Body of pancreas (tissue), 4 donors: ENCODE measurements around the gene AIP.
A peak's percentile ranks its signal among the peaks of the same experiment; 100 is the strongest.

ENCODE experiments used
- CTCF ChIP-seq, 7 experiments: fragments of 450-650 bp in 4 of 7; fragments of 200-600 bp in 3 of 7; sonication (generic) in 3 of 7; IDR thresholded peaks; one replicate each; pipeline ENCODE4 v1.5.1; 2016 to 2019; ENCODE audit warnings: antibody characterized with exemption in 7 of 7
- POLR2A ChIP-seq, 3 donors: fragments of 450-650 bp; IDR thresholded peaks; one replicate each; pipeline ENCODE4 v1.6.1; 2016; ENCODE audit warnings: antibody characterized with exemption in 3 of 3, mild to moderate bottlenecking in 2 of 3

DNA sequence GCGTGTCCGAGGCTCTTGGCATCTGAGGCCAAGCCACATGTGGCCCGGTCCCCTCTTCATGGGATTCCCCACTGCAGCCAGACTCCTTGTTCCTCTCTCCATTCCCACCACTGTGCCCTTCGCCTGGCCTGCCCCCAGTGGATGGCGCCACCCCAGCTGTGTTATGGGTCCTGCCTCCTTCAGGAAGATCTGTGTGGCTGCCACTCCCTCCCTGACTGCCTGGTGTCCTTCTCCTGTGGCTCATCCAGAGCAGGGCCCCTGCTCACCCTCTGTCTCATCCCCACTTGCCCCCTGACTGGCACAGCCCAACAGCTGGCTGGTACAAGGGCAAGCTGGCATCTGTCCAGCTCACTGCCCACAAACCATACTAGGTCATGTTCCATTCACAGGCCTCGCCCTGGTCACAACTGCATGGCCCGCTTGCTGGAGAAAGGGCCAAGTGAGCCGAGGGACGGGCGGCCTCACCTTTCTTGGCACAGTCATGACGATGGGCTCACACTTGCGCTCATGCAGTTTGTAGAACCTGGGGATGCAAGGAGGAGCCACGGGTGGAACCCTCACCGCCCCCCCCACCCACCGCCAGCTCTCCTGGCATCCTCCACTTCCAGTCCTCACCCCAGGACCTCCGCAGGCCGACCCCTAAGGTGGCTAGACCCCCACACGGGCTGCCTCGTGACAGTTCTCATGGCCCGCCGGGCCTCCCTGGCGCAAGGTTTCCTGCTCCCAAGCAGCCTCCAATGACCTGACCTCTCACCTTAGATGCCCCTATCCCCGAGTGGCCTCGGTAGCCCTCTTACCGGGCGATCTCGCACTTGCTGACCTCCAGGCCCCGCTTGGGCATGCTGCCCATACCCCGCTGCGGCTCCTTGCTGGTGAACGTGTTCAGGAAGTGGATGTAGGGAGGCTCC, 43.3 kb upstream of the AIP start:
- TF ChIP-seq POLR2A (IDR thresholded peaks at IDR 0.05) (no peak), CTCF (IDR thresholded peaks at IDR 0.05) (peak in 1 of 7 experiments; percentile 9)
